ENCODE data around the gene DNAJC15.
"Not testable (repeated sequence)": the region's sequence is repeated elsewhere in the genome, so short reads cannot be mapped to it uniquely, and the experiment has no call there.

DNAJC15 gene

GRCh38 chr13:43045302-43045773, 22.0 kb downstream of the DNAJC15 start:
- not testable (repeated sequence) for DNase-seq (ENCODE audit: low spot score)

GRCh38 chr13:43046259-43046658, 22.9 kb downstream of the DNAJC15 start:
- DNase-seq (ENCODE audit: low spot score): no peak

- DNase-seq (ENCODE audit: low spot score): peak; percentile 5
Measured at GRCh38 chr13:43054803-43055802, 31.7 kb downstream of the DNAJC15 start.

- DNase-seq (ENCODE audit: low spot score): no peak
Measured at GRCh38 chr13:43057653-43058317, 34.4 kb downstream of the DNAJC15 start.

GRCh38 chr13:43058318-43058674, 34.9 kb downstream of the DNAJC15 start:
- DNase-seq (ENCODE audit: low spot score): no peak

GRCh38 chr13:43058831-43059230, 35.4 kb downstream of the DNAJC15 start:
- DNase-seq (ENCODE audit: low spot score): no peak

GRCh38 chr13:43059779-43060178, 36.4 kb downstream of the DNAJC15 start:
- not testable (repeated sequence) for DNase-seq (ENCODE audit: low spot score)

- not testable (repeated sequence) for DNase-seq (ENCODE audit: low spot score)
Measured at GRCh38 chr13:43060806-43061205, 37.4 kb downstream of the DNAJC15 start.

- DNase-seq (ENCODE audit: low spot score): no peak
Measured at GRCh38 chr13:43061496-43062280, 38.3 kb downstream of the DNAJC15 start.

GRCh38 chr13:43071824-43072223, 48.4 kb downstream of the DNAJC15 start:
- DNase-seq (ENCODE audit: low spot score): no peak

- no peak for DNase-seq (ENCODE audit: low spot score)
Measured at GRCh38 chr13:43072394-43072793, 49.0 kb downstream of the DNAJC15 start.

GRCh38 chr13:43074824-43075510, 51.6 kb downstream of the DNAJC15 start:
- DNase-seq (ENCODE audit: low spot score): no peak

- not testable (repeated sequence) for DNase-seq (ENCODE audit: low spot score)
Measured at GRCh38 chr13:43075511-43075902, 52.1 kb downstream of the DNAJC15 start.

- no peak for DNase-seq (ENCODE audit: low spot score)
Measured at GRCh38 chr13:43077046-43077445, 53.7 kb downstream of the DNAJC15 start.

- DNase-seq (ENCODE audit: low spot score): no peak
Measured at GRCh38 chr13:43077461-43077860, 54.1 kb downstream of the DNAJC15 start.

GRCh38 chr13:43077906-43078305, 54.5 kb downstream of the DNAJC15 start:
- no peak for DNase-seq (ENCODE audit: low spot score)

- no peak for DNase-seq (ENCODE audit: low spot score)
Measured at GRCh38 chr13:43078399-43078798, 55.0 kb downstream of the DNAJC15 start.

- no peak for DNase-seq (ENCODE audit: low spot score)
Measured at GRCh38 chr13:43079392-43079931, 56.1 kb downstream of the DNAJC15 start.

GRCh38 chr13:43080199-43080598, 56.8 kb downstream of the DNAJC15 start:
- no peak for DNase-seq (ENCODE audit: low spot score)

GRCh38 chr13:43081866-43082265, 58.5 kb downstream of the DNAJC15 start:
- no peak for DNase-seq (ENCODE audit: low spot score)

- no peak for DNase-seq (ENCODE audit: low spot score)
Measured at GRCh38 chr13:43083750-43084149, 60.4 kb downstream of the DNAJC15 start.
